Stomach smooth muscle (tissue), 2 donors: ENCODE results near the gene SND1.

Experiments used
- H3K27ac ChIP-seq: one replicate; pipeline ENCODE4 v1.7.0; 2013; ENCODE audit warnings: mild to moderate bottlenecking, low read length, inconsistent platforms
- H3K27me3 ChIP-seq, 2 donors: one replicate each; pipeline ENCODE4 v1.7.0; 2013; ENCODE audit warnings: low read length in 2 of 2; ENCODE audit not compliant: insufficient read depth in 2 of 2, control insufficient read depth in 1 of 2
- H3K36me3 ChIP-seq, 2 donors: one replicate each; pipeline ENCODE4 v1.7.0; 2013; ENCODE audit warnings: low read length in 2 of 2; ENCODE audit not compliant: control insufficient read depth in 2 of 2, insufficient read depth in 2 of 2
- H3K4me1 ChIP-seq: one replicate; pipeline ENCODE4 v1.7.0; 2013; ENCODE audit warnings: low read length; ENCODE audit not compliant: control insufficient read depth, insufficient read depth
- H3K4me3 ChIP-seq, 2 donors: one replicate each; pipeline ENCODE4 v1.7.0; 2013; ENCODE audit warnings: low read length in 2 of 2
- H3K9ac ChIP-seq, 2 donors: one replicate each; pipeline ENCODE4 v1.7.0; 2013; ENCODE audit warnings: low read length in 2 of 2, mild to moderate bottlenecking in 1 of 2
- H3K9me3 ChIP-seq, 2 donors: one replicate each; pipeline ENCODE4 v1.7.0; 2013; ENCODE audit warnings: low read length in 2 of 2; ENCODE audit not compliant: control insufficient read depth in 2 of 2
- donor health status: healthy.
- donor health status: Pancreatic carcinoma.

SND1 gene

GRCh38 chr7:127882313-127882920 lies 230.4 kb downstream of the SND1 start:
- H3K4me3 ChIP-seq: peak overlapping the region in 1 of 2 donors; percentile 3
- no peak overlapping the region for H3K27ac ChIP-seq
- peaks cover 12% of the 10 kb centered on the region for H3K4me1 ChIP-seq
- H3K36me3 ChIP-seq: no peaks in the 10 kb centered on the region
- H3K27me3 ChIP-seq: no peaks in the 10 kb centered on the region
- no peaks in the 10 kb centered on the region for H3K9me3 ChIP-seq
- no peak overlapping the region for H3K9ac ChIP-seq

DNA sequence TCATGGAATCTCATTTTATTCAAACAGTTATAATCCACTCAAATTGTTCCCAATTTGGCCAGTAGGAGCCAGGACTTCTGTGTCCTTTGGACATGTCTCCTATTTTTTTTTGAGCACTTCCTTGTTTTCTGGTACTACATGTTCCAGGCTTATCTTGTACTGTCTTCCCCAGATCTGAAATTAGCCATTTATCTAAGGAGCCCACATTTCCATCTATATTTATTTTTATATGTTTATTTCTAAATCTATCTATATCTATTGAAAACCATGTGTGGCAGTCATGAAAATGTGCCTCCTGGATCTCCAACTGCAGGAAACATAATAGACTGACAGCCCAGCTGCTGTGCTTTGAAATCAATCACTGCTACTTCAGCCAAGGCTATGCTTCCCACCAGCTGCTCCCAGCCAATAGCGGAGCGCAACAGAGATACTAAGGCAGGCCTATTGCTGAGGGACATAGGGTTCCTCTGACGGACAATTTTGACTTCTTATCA lies 232.1 kb downstream of the SND1 start:
- Histone ChIP-seq H3K27ac (no peak overlapping the region), H3K9me3 (no peaks in the 10 kb centered on the region), H3K36me3 (no peaks in the 10 kb centered on the region), H3K4me1 (peaks cover 12% of the 10 kb centered on the region), H3K4me3 (no peak overlapping the region), H3K27me3 (no peaks in the 10 kb centered on the region), H3K9ac (no peak overlapping the region)

- H3K9me3 ChIP-seq: no peaks in the 10 kb centered on the region
- H3K27me3 ChIP-seq: no peaks in the 10 kb centered on the region
- peaks cover 12% of the 10 kb centered on the region for H3K4me1 ChIP-seq
- H3K9ac ChIP-seq: no peak overlapping the region
- H3K4me3 ChIP-seq: no peak overlapping the region
- no peak overlapping the region for H3K27ac ChIP-seq
- no peaks in the 10 kb centered on the region for H3K36me3 ChIP-seq
Measured at GRCh38 chr7:127885222-127885772, 233.3 kb downstream of the SND1 start.

DNA sequence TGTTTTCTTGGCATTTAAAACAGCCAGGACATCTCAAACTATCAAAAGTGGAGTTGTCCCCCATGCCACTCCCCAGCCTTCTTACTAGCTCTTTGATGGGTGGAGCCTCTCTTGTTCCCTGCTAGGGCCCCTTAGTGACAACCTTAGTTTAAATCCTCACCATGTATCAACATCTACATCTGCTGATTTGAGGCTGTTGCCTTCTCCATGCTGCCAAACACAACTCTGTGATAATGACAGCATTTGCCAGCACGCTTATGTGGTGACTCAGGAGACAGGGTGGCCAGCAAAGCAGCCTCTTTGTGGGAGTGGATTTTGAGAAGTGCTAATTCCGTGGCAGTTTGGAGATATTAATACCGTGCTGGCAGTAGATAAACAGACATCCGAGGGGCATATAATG lies 233.8 kb downstream of the SND1 start:
- no peaks in the 10 kb centered on the region for H3K36me3 ChIP-seq
- H3K27me3 ChIP-seq: no peaks in the 10 kb centered on the region
- H3K9ac ChIP-seq: no peak overlapping the region
- no peak overlapping the region for H3K4me3 ChIP-seq
- H3K9me3 ChIP-seq: no peaks in the 10 kb centered on the region
- peaks cover 12% of the 10 kb centered on the region for H3K4me1 ChIP-seq
- peak overlapping the region; percentile 24 for H3K27ac ChIP-seq

DNA sequence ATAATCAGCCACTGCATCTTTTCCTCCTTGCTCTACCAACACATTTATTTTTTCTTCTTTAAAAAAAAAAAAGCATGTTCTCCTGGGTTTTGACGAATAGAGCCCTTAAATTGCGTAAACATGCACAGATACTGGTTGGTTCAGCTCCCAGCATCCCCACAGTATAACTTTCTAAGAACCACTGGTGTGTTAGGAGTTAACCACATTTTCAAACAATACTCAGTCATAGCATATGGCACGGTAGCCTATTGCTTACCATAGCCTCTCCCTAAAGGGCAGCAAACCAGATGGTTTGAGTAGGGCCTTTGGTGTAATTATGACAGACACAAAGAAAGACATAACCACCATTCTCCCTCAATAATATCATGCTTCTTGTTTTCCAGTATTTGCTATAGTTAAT lies 234.3 kb downstream of the SND1 start:
- no peak overlapping the region for H3K4me3 ChIP-seq
- H3K4me1 ChIP-seq: peaks cover 12% of the 10 kb centered on the region
- no peak overlapping the region for H3K27ac ChIP-seq
- no peaks in the 10 kb centered on the region for H3K36me3 ChIP-seq
- H3K9ac ChIP-seq: no peak overlapping the region
- no peaks in the 10 kb centered on the region for H3K9me3 ChIP-seq
- H3K27me3 ChIP-seq: no peaks in the 10 kb centered on the region

- Histone ChIP-seq H3K27ac (no peak overlapping the region), H3K4me1 (peaks cover 9% of the 10 kb centered on the region), H3K9ac (no peak overlapping the region), H3K4me3 (no peak overlapping the region), H3K9me3 (no peaks in the 10 kb centered on the region), H3K27me3 (no peaks in the 10 kb centered on the region), H3K36me3 (no peaks in the 10 kb centered on the region)
Measured at GRCh38 chr7:127887096-127887495, 235.1 kb downstream of the SND1 start.

- H3K36me3 ChIP-seq: no peaks in the 10 kb centered on the region
- H3K9me3 ChIP-seq: no peaks in the 10 kb centered on the region
- H3K27ac ChIP-seq: no peak overlapping the region
- H3K4me1 ChIP-seq: peaks cover 8% of the 10 kb centered on the region
- no peak overlapping the region for H3K4me3 ChIP-seq
- H3K27me3 ChIP-seq: no peaks in the 10 kb centered on the region
- no peak overlapping the region for H3K9ac ChIP-seq
Measured at GRCh38 chr7:127887631-127888030, 235.6 kb downstream of the SND1 start.

GRCh38 chr7:127888411-127888810 lies 236.4 kb downstream of the SND1 start:
- Histone ChIP-seq H3K4me3 (no peak overlapping the region), H3K27ac (no peak overlapping the region), H3K9ac (no peak overlapping the region), H3K27me3 (no peaks in the 10 kb centered on the region), H3K4me1 (peaks cover 8% of the 10 kb centered on the region), H3K9me3 (no peaks in the 10 kb centered on the region), H3K36me3 (no peaks in the 10 kb centered on the region)

- Histone ChIP-seq H3K9ac (no peak overlapping the region), H3K27me3 (no peaks in the 10 kb centered on the region), H3K4me3 (no peak overlapping the region), H3K27ac (no peak overlapping the region), H3K36me3 (no peaks in the 10 kb centered on the region), H3K4me1 (peaks cover 8% of the 10 kb centered on the region), H3K9me3 (no peaks in the 10 kb centered on the region)
Measured at GRCh38 chr7:127888825-127889224, 236.8 kb downstream of the SND1 start.

DNA sequence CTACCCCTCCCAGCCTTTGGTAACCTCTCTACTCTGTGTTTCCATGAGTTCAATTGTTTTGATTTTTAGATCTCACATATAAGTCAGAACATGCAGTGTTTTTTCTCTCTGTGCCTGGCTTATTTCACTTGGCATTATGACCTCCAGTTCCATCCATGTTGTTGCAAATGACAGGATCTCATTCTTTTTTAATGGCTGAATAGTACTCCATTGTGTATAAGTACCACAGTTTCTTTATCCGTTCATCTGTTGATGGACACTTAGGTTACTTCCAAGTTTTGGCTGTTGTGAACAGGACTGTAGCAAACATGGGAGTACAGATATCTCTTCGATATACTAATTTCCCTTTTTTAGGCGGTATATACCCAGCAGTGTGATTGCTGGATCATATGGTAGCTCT lies 237.7 kb downstream of the SND1 start:
- H3K36me3 ChIP-seq: no peaks in the 10 kb centered on the region
- H3K27ac ChIP-seq: no peak overlapping the region

DNA sequence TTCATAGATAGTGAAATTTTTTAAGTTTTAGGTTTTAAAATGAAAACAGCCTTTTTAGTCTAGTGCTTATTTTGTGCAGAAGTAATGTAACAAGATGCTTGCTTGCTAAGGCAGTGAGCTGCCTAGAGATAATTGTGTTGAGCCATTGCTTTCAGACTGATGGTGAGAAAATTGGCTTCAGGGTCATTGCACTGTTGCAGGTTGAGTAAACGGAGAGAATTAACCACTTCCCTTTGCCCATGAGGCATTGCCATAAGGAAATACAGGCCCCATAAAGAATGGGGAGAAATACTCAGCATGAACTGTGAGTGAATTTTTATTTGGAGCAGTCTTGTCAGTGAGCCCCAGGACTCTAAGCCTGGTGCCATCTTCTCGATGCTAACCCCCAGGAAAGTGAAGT lies 238.7 kb downstream of the SND1 start:
- H3K36me3 ChIP-seq: no peaks in the 10 kb centered on the region
- peaks cover 5% of the 10 kb centered on the region for H3K4me1 ChIP-seq
- H3K27ac ChIP-seq: no peak overlapping the region
- H3K9me3 ChIP-seq: no peaks in the 10 kb centered on the region
- no peak overlapping the region for H3K9ac ChIP-seq
- H3K4me3 ChIP-seq: no peak overlapping the region
- no peaks in the 10 kb centered on the region for H3K27me3 ChIP-seq

More for the DNA sequence above, 237.7 kb downstream of the SND1 start:
- Histone ChIP-seq H3K27me3 (no peaks in the 10 kb centered on the region), H3K9me3 (no peaks in the 10 kb centered on the region), H3K4me1 (peaks cover 8% of the 10 kb centered on the region), H3K4me3 (no peak overlapping the region), H3K9ac (no peak overlapping the region)
